ENCODE results near the gene ANO2.

GRCh38 chr12:5713599-5714081 lies 231.4 kb downstream of the ANO2 start:
- no peak for TF ChIP-seq GATA3 (IDR thresholded peaks at IDR 0.05; ENCODE audit: low read depth, low read length)
- no peak for TF ChIP-seq GATA2 (IDR thresholded peaks at IDR 0.05; ENCODE audit: low read depth, low read length)
